ENCODE measurements around the gene NDUFB3.

Gene NDUFB3

GRCh38 chr2:201074996-201075395 lies 3.2 kb downstream of the NDUFB3 start:
- Histone ChIP-seq H3K4me3 (ENCODE audit: low read depth, low read length) (no peak overlapping the region), H3K27ac (ENCODE audit: extremely low read depth, low read depth, low read length) (no peak overlapping the region), H3K4me1 (ENCODE audit: control insufficient read depth, insufficient read depth, low read length) (no peaks in the 10 kb centered on the region), H3K36me3 (ENCODE audit: control insufficient read depth in 2 of 2, insufficient read depth in 1 of 2, low read length in 2 of 2) (peaks cover 13 to 14% of the 10 kb centered on the region in 2 experiments), H3K9me3 (ENCODE audit: control insufficient read depth, insufficient read depth, low read depth, low read length) (no peaks in the 10 kb centered on the region)
- TF ChIP-seq ZNF664 (tag by site-specific recombination; IDR thresholded peaks at IDR 0.05) (no peak), PRDM1 (tag by site-specific recombination; IDR thresholded peaks at IDR 0.05) (peak; percentile 90), ZNF140 (tag by site-specific recombination; IDR thresholded peaks at IDR 0.05) (no peak), ZNF398 (tag by site-specific recombination; IDR thresholded peaks at IDR 0.05) (no peak)
- POLR2A ChIA-PET = no interaction called here
- CTCF ChIA-PET = interaction anchor here (0.7 kb wide), 1 partner anchor 146 kb away, joined by 4 read pairs; no protein-coding TSS in a partner anchor

- no peak overlapping the region for H3K4me3 ChIP-seq (ENCODE audit: low read depth, low read length)
- ChIA-PET POLR2A (interaction anchor here (0.5 kb wide), 1 partner anchor 197 kb away, joined by 8 read pairs; no protein-coding TSS in a partner anchor), CTCF (interaction anchor here (1.0 kb wide), 1 partner anchor 64 kb away, joined by 3 read pairs; no protein-coding TSS in a partner anchor)
- H3K4me1 ChIP-seq (ENCODE audit: control insufficient read depth, insufficient read depth, low read length) = no peaks in the 10 kb centered on the region
- H3K36me3 ChIP-seq (ENCODE audit: control insufficient read depth in 2 of 2, insufficient read depth in 1 of 2, low read length in 2 of 2) = peaks cover 66 to 74% of the 10 kb centered on the region in 2 experiments
- no peaks in the 10 kb centered on the region for H3K9me3 ChIP-seq (ENCODE audit: control insufficient read depth, insufficient read depth, low read depth, low read length)
- no peak for TF ChIP-seq ZNF311 (tag by site-specific recombination; IDR thresholded peaks at IDR 0.05; ENCODE audit: borderline replicate concordance)
- TF ChIP-seq ZNF391 (tag by site-specific recombination; IDR thresholded peaks at IDR 0.05; ENCODE audit: borderline replicate concordance, low read depth) = no peak
- TF ChIP-seq ZNF174 (tag by site-specific recombination; IDR thresholded peaks at IDR 0.05) = no peak
- TF ChIP-seq ZBTB10 (tag by site-specific recombination; IDR thresholded peaks at IDR 0.05) = no peak
- TF ChIP-seq ZNF548 (tag by site-specific recombination; IDR thresholded peaks at IDR 0.05) = no peak
- no peak for TF ChIP-seq ZNF514 (tag by site-specific recombination; IDR thresholded peaks at IDR 0.05)
- no peak for TF ChIP-seq ZFP41 (tag by site-specific recombination; IDR thresholded peaks at IDR 0.05; ENCODE audit: borderline replicate concordance)
- TF ChIP-seq ZNF585B (tag by site-specific recombination; IDR thresholded peaks at IDR 0.05) = no peak
- no peak for TF ChIP-seq ZNF529 (tag by site-specific recombination; IDR thresholded peaks at IDR 0.05; ENCODE audit: insufficient replicate concordance)
- TF ChIP-seq ZBTB44 (tag by site-specific recombination; IDR thresholded peaks at IDR 0.05) = no peak
- no peak for TF ChIP-seq PBX3 (CRISPR knock-in tag; IDR thresholded peaks at IDR 0.05)
- no peak for TF ChIP-seq ZNF248 (tag by site-specific recombination; IDR thresholded peaks at IDR 0.05)
- no peak for TF ChIP-seq CTCF (tag by site-specific recombination; IDR thresholded peaks at IDR 0.05)
- TF ChIP-seq ZNF660 (tag by site-specific recombination; IDR thresholded peaks at IDR 0.05) = no peak
- no peak for TF ChIP-seq ZNF114 (tag by site-specific recombination; IDR thresholded peaks at IDR 0.05)
- no peak for TF ChIP-seq ZNF132 (tag by site-specific recombination; IDR thresholded peaks at IDR 0.05; ENCODE audit: borderline replicate concordance)
- TF ChIP-seq ZNF211 (tag by site-specific recombination; IDR thresholded peaks at IDR 0.05; ENCODE audit: low read depth) = no peak
- H3K27ac ChIP-seq (ENCODE audit: extremely low read depth, low read depth, low read length) = no peak overlapping the region
These were observed 13.1 kb downstream of the NDUFB3 start for GRCh38 chr2:201084863-201085262.

Measured in HEK293 (cell line).